8988T (cell line): ENCODE measurements around the gene MRPL3.

ENCODE experiments used
- DNase-seq: peaks from one replicate; pipeline ENCODE4 v3.0.0; 2011

The MRPL3 gene

GRCh38 chr3:131502530-131503319 lies at the start of gene MRPL3:
Gene MRPL3 (minus strand): TSS chr3:131502971. CDS start chr3:131502821, 150 bp downstream.
- peak; percentile 28 for DNase-seq

GRCh38 chr3:131551761-131552160 lies 49.0 kb upstream of the MRPL3 start:
- DNase-seq, result no peak

- no peak for DNase-seq
Measured at GRCh38 chr3:131550562-131551465, 48.0 kb upstream of the MRPL3 start.

DNA sequence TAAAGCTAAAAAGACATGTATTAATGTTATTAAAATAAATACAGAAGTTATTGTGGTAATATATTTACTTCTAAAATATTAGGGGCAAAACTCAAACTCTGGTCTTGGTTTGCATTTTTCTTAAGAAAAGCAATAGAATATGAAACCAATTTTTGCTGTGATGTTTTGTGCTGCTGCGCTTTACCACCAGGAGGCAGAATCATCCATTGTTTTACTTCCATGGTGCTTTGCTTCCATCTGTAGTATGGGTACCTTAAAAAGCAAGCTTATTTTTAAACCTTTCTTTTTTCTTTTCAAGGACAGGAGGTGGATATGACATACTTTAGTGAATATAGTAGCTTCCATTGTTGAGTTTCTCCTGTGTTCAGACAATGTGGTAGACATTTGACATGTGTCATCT lies 46.6 kb upstream of the MRPL3 start:
- DNase-seq, result no peak

GRCh38 chr3:131547585-131547984 lies 44.8 kb upstream of the MRPL3 start:
- no peak for DNase-seq

DNA sequence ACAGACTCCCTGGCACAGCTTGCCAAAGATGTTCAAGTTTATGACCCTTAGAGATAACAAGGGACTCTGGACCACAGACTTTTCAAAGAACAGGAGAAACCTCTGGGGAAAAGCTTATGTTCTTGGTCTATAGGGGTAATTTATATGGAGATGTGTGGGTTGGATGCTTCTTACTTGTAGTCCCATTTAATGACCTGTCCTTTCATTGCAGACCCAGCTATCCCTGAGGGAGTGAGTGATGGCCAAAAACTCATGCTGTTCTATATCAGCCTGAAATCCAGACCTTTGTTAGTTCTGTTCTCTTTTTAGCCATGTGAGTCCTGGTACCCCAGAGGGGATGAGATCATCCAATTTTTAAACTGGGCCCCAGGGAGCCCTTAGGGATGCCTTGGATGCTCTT lies 43.7 kb upstream of the MRPL3 start:
- DNase-seq, result no peak

GRCh38 chr3:131544557-131544956 lies 41.8 kb upstream of the MRPL3 start:
- no peak for DNase-seq

DNA sequence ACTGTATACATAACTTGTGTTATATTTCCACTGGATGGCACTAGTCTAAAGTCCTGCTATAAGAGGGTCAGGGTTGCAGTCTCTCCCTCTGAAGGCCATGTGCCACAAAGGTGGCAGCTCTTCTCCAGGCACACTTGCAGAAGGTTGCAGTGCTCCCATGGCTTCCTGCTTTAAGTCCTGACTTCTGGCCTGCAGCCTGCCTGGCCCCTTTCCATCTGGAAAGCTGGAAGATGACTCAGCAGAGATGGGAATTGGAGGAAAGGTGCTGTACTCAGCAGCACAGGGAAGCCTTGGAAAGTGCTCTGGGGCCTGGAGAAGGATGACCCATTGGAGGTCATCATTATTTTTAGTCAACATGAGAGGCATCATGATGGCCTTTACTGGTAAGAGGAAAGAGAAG lies 40.9 kb upstream of the MRPL3 start:
- no peak for DNase-seq

DNA sequence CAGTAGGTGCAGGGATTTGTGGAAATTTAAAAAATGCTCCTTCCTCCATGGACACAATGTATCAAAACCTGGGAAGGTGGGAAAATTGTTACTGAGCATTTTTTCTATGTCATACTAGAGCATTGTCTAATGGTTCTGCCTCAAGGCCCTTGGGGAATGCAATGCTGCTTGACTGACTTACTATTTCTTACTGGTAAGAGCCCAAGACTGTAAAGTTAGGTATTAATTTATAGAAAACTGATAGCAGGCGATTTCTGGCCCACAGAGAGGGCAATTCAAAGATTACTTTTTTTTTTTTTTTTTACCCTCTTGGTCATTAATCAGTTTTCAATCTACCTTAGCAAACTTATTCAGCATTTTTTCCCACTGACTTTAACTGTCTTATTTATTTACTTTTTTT lies 38.5 kb upstream of the MRPL3 start:
- DNase-seq, result no peak

- DNase-seq, result no peak
Measured at GRCh38 chr3:131540821-131541220, 38.0 kb upstream of the MRPL3 start.

GRCh38 chr3:131540143-131540542 lies 37.4 kb upstream of the MRPL3 start:
- DNase-seq, result no peak

DNA sequence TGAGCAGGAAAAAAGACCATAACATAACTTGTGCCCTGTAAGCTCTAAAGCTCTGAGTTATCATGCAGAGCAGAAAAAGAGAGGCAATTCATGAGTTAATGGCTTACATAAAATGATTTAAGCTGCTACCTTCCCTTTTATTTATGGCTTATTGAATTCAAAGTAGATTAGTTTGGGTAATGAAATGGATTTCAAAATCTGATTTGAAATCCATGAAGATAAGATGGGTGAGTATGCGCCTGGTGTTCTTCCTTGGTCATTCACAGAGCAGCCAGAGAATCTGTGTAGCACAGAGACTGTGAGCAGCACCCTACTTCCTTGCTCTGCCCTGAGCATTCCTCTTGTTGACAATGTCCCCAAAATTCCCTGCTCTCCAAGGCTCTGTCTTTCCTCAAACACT lies 36.2 kb upstream of the MRPL3 start:
- no peak for DNase-seq

DNA sequence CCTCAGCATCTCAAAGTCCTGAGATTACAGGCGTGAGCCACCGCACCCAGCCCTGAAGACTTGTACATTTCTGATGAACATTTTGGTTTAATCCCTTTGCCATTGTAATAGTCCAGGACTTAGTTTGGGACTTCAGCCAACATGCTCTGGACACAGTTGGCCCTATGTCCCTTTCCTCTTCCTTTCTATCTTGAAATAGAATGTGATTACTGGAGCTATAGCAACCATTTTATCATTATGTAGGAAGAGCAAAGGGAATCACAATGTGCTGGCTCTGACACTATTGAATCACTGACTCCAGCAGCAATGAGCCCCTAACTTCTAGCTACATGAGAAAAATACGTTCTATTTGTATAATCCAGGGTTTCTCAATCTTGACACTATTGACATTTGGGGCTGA lies 34.8 kb upstream of the MRPL3 start:
- no peak for DNase-seq

GRCh38 chr3:131535596-131535995 lies 32.8 kb upstream of the MRPL3 start:
- DNase-seq, result no peak

GRCh38 chr3:131535131-131535530 lies 32.4 kb upstream of the MRPL3 start:
- no peak for DNase-seq

DNA sequence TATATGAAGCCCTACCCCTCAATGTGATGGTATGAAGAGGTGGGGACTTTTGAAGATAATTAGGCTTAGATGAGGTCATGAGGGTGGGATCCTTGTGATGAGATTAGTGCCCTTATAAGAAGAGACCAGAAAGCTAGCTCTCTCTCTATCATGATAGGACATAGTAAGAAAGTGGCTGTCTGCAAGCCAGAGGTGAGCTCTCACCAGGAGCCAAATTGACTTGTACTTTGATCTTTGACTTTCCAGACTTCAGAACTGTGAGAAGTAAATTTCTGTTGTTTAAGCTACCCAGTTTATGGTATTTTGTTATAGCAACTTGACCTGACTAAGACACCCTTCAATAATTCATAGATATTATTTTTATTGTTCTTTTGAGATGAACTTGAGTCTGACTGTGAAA lies 29.9 kb upstream of the MRPL3 start:
- no peak for DNase-seq

DNA sequence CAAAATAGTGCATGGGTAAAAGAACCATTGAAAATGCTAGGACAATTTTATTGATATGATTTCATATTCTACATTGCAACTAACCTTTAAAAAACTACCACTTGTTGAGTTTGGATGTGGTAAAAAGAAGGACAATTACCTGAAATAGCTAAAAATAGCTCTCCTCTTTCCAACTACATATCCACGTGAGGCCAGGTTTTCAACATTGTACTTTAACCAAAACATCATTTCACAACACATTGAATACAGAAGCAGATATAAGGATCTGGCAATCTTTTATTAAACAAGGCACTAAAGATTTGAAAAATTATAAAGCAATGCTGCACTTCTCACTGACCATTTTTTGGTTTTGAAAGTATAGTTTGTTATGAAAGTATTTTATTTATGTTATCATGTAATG lies 28.1 kb upstream of the MRPL3 start:
- no peak for DNase-seq

- DNase-seq, result no peak
Measured at GRCh38 chr3:131530388-131530787, 27.6 kb upstream of the MRPL3 start.

GRCh38 chr3:131526801-131527347 lies 24.1 kb upstream of the MRPL3 start:
- DNase-seq, result no peak

GRCh38 chr3:131518680-131519079 lies 15.9 kb upstream of the MRPL3 start:
- DNase-seq, result no peak

- DNase-seq, result no peak
Measured at GRCh38 chr3:131505421-131505820, 2.6 kb upstream of the MRPL3 start.

GRCh38 chr3:131503320-131503635 lies 507 bp upstream of the MRPL3 start:
- DNase-seq, result no peak

DNA sequence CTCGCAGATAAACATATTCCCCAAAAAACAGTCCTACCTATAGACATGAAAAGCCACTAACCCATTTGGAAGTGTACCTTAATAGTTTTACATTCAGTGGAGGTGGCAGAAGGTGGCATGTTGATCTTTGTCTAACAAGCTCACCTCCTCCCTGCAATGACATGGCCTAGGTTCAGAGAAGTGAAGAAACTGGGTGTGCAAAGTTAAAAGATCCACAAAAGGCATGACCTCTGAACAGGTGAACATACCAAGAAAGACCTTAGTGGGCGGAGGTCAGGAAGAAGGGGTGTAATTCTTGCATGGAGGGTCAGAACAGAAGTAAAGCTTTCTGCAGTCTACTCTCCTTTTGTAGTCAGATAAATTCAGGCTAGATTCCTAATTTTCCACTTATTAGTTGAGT lies 822 bp downstream of the MRPL3 start:
- no peak for DNase-seq

GRCh38 chr3:131494706-131495105 lies 8.1 kb downstream of the MRPL3 start:
- DNase-seq, result no peak
